Measurements from ENCODE around the gene ABHD14A.

Gene ABHD14A

DNA sequence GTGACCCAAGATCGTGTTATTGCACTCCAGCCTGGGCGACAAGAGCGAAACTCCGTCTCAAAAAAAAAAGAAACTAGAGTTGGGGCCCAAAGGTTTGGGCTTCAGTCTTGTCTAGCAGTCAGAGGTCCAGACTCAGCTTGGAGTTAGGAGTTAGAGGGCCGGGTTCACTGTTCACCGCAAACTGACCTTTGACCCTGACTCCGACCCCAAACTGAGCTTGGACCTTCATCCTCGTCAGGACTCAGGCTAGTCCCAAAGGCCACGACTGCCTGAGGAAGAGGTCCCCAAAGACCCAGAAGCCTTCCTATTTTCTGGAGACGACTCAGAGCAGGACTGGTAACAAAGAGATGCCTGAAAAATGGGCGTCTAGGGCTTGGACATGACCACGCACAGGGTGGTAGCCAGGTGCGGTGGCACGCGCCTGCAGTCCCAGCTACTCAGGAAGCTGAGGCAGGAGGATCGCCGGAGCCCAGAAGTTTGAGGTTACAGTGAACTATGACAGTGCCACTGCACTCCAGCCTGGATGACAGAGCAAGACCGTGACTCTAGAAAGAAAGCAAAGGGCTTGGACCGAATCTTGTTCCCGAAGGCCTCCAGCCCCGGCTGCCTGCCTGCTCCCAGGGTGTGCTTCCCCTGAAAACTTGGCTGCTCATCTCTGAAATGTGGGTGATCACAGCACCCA, 43.6 kb downstream of the ABHD14A start:
- no peak for DNase-seq (ENCODE audit: low read depth, low spot score)

DNA sequence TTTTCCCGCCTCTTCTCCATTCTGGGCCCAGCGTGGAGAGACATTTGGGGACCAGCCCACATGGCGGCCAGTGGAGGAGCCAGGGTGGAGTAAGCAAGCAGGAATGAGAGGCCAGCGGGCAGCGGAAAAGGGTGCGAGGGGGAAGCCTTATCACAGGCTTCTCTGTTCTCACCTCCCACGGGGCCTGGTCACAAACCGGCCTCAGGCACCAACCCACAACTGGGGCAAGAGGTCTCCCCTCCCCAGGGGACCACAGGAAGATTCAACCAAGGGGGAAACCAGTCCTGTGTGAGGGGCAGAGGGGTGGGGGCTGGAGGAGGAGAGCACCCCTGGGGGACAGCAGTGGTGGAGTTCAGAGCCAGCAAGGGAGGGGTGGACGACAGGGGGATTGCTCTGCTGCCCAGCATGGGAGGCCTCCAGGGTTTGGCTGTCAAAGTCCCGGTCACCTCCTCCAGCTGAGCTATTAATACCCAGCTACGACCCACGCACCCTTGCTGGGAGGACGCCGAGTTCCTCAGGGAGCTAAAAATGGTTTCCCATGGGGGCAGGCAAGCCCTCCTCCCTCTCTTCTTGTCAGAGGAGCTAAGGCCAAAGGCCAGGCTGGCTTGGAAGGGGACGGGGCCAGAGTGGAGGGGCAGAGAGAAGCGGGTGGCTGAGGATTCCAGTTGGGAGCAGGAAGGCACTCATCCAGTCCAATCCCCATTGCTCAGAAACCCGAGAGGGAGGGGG, 44.7 kb downstream of the ABHD14A start:
- no peak for DNase-seq (ENCODE audit: low read depth, low spot score)

DNA sequence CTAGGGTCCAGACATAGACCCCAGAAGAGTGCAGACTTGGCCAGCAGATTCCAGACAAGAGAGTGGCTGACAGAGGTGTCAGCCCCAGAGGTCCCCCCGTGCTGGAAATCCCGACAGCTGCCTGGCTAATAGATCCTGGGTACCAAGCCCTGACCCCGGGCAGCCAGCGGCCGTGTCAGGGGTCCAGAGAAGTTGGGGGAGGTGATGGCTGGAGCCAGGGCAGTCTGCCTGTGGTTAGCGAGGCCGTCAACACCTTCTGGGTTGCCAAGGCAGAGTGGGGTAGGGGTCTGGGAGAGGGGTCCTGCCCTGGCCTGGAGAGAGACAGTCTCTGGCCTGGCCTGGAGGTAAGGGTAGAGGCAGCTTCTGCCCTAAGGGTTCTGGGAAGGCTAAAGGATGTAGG, 45.9 kb downstream of the ABHD14A start:
- no peak for DNase-seq (ENCODE audit: low read depth, low spot score)

DNA sequence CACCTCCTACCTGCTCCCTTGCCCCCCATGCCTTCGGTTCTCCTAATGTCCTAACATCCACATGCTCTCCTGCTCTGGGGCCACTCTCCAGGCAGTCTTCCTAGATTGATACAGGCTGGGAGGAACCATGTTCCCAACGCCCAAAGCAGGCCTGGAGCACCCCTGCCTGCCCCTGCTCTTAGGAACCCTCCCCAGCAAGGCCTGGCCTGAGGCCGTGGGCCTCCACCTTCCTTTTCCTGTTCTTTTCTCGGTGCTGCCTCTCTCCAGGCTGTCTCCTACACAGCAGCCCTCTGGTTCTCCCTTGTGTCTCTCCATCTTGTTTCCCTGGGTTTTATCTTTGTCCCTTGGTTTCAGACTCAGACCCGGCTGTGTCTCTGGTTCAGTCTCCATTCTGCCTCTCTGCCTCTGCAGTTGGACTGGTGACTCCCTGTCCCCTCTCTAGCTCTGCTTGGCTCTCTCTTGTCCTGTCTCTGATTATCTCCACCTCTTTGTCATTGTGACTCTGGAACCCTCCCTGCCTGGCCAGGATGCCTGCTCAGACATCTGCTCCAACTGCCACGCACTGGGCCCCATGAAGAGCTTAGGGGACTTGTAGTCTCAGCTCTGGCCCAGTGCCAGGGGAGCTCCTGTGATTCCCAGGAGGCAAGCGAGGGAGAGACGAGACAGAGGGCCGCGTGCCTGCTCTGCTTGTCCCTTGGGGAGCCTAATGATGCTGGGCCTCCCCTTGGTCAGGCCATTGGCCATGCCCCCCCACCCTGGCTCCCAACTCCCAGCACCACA, 46.8 kb downstream of the ABHD14A start:
- DNase-seq (ENCODE audit: low read depth, low spot score), result no peak

DNA sequence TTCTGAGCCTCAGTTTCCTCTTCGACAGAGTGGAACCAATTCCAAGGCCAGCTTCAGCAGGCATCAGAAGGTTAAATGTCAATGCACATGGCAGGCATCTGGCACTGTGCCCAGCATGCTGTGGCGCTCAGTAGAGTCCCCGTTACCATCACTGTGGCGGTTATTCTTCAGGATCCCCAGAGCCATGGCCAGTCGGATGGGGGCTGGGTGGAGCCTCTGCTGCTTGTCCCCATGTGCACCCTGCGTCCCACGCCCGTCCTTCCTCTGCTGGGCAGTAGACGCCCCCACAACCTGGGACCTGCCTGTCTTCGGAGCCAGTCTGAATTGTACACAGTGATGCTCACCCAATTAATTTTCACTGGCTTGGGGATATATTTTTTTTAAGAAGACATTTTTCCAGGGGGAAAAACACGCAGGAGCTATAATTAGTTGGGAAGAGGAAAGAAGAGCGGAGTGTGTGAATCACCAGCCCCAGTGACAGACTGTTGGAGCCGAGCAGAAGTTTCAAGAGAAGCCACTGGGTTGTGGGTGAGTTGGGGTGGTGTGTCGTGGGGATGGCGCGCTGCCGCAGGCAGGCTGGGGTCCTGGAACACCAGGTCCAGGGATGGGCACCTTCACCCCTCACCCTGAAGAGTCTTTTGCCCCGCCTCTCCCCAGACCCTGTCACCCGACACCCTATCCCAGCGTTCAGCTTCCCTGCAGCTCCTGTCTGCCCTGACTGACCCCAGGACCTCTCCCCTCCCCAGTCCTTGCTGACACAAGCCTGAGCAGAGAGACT, 47.6 kb downstream of the ABHD14A start:
- DNase-seq (ENCODE audit: low read depth, low spot score), result no peak

DNA sequence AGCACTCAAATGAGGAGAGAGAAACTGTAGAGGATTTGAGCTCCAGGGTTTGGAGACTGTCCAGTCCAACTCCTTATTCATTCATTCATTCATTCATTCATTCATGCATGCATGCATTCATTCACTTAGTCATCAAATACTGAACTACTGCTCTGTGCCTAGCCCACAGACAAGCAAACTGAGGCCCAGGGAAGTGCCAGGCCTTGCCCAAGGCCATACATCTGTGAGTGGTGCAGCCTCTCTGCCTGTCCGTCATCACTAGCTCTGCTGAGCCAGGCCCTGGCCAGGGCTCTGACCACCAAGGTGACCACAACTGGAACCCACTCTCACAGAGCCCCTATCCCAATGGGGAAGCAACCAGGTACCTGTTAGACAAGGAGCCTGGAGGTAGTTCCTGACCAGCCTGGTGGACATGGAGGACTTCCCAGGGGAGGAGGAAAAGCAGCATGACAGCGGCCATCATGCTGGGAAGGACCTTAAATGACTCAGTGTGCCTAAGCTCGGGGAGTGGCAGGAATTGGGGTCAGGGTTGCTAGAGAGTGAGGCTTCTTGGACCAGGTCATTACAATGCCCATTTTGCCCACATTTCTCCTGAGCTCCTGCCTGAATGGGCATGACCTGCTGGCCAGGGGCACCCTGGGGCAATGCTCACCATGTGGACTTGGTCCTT, 48.4 kb downstream of the ABHD14A start:
- no peak for DNase-seq (ENCODE audit: low read depth, low spot score)

DNA sequence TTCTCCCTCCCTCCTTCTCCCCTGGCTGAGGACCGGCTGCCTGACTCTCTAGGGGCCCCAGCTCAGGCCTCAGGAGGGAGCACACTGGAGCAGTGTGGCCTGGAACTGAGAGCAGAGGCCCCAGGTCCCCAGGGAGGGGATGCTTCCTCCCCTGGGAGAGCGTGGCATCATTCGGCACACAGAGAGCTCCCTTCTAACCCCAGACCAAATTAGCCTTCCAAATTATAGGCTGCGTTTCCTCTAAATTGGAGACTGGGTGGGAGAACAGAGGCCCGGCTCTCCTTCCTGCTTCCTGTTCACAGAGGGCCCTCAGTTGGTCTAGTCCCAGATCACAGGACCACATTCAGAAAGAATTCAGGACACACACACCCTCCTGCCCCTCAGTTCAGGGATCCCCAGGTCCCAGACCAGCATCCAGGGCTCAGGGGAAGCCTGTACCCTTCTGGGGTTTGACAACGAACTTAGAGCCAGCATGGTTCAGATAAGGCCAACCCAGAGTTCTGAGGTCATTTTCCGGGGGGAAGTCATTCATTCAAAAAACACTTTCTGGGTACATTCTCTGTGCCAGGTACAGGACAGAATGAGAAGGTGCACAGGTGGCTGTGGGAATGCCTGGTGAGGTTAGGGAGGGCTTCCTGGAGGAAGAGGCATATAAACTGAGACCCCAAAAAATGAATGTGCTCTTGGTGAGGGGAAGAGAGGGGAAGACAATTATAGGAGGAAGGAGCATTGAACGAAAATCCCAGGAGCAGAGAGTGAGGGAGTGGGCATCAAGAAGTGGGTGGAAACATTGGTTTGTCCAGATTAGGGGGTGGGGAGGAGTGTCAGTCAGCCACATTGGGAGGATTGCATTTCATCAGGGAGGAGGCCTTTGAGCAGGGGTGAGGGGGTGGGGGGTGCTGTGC, 49.2 kb downstream of the ABHD14A start:
- no peak for DNase-seq (ENCODE audit: low read depth, low spot score)

DNA sequence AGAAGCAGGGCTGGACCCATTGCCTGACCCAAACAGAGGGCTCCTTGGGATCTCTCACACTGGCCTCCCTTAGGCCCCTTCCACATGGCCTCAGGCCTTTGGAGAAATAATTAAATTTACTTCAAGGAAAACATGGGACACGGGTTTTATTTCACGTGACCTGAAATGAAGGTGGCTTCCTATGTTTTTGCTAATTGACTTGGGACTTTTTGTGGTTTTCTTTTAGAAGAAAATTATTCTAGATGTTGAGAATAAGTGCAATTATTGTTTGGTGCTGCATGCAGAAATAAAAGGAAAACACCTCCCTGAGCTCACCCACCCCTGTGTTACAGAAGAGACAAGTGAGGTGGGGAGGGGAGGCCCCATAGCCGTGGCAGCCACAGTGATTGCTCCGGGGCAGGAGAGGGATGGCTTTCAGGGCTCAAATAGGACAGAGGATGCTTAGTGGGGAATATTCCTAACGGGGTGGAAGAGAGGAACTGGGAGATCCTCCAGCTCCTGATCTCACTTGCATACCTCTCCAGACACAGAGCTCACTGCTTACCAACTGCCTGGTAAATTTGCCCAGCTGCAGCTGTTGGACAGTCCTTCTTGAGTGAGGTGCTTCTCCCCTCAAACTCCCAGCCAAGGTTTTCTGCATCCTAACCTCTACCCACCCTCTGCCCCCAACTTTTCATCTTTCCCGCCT, 50.0 kb downstream of the ABHD14A start:
- DNase-seq (ENCODE audit: low read depth, low spot score), result no peak

DNA sequence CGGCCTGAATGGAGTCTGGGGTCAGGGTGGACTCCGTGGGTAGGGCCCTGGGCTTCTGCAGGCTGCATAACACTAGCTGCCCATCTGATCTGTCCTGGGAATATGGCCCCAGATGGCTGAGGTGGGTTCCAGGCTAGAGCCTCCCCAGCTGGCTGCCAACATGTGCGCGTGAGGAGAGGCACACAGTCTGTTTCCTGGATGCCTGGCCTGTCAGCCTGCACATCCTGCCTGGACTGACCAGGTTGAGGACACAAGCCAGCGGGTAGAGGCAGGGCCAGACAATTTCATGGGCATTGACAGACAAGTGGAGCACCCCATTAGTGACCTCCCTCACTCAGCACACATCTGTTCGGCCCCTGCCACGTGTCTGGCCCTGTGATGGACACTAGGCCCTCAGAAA, 50.6 kb downstream of the ABHD14A start:
- no peak for DNase-seq (ENCODE audit: low read depth, low spot score)

DNA sequence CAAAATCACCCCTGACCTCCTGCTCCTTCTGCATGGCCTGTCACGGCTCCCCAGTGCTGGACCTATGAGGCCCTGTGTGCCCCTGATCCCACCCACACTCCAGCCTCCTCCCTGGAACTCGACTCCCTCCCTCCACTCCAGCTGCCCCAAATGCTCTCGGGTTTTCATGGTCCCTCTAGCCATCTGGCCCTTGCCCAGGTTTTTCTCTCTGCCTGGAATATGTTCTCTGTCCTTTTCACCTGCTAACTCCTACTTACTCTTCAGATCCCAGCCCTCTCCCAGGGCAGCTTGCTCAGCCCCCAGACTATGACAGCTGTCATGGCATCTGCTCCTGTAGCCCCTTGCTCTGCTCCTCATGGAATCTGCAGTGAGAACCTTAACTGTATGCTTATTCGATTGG, 51.2 kb downstream of the ABHD14A start:
- no peak for DNase-seq (ENCODE audit: low read depth, low spot score)

DNA sequence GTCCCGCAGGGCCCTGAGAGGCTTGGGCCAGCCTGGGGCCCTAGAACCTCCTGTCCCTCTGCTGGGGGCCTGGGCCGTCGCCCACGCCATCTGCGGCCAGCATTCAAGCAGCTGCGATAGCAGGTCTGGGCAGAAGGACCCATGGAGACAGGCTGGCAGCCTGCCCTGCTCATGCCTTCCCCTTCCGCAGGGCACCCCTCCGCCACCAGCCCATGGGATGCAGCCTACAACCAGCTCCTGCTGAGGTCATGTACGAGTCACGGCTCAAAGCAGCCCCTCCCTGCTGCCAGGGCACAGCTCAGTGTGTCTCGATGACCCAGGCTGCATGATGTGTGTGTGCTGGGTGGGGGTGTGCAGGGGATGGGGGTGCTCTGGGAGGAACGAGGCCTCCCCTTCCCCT, 53.7 kb downstream of the ABHD14A start:
- no peak for DNase-seq (ENCODE audit: low read depth, low spot score)

DNA sequence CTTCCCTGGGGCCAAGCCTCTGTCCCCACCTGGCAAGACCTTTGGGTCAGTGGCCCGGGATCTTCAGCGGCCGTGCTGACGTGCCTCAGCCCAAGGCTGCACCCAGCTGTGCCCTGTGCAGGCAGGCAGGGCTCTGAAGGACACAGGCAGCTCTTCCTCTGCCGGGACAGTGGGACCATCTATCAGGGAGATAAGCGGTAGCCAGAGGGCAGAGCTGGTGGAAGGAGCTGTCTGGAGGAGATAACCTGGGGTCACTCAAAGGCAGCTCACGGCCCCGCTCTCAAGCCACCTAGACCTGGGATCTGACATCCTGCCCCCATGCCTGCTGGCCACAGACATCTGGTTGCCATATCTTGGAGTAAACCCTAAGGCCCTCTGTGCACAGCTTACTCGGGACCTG, 54.2 kb downstream of the ABHD14A start:
- DNase-seq (ENCODE audit: low read depth, low spot score), result peak; percentile 48

DNA sequence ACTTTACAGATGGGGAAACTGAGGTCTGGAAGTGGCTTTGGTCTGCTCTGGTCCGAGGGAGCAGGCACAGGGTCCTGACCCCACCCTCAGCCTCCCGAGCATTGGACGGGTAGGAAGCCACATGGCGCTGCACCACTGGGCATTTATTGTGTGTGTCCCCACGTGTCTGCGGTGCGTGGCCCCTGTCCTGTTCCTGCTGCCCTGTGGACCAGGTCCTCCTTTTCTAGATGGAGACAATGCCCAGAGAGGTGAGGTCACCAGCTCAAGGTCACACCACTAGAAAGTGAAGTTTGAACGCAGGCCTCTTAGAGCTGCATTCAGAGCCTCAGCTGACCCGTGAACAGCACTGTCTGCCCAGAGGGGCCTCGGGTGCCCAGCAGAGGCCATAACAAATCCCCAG, 54.7 kb downstream of the ABHD14A start:
- no peak for DNase-seq (ENCODE audit: low read depth, low spot score)
